HL-60 (cell line): ENCODE results near the gene RBMX.
A peak's percentile ranks its signal among the peaks of the same experiment; 100 is the strongest.

ENCODE experiments used
- DNase-seq, 2 experiments: peaks; one replicate each; pipeline ENCODE4 v3.0.0-alpha.2; 2010 to 2020; ENCODE audit warnings: low read depth in 1 of 2, low spot score in 1 of 2
- H3K27ac ChIP-seq: fragments of 250-450 bp; sonication (Bioruptor Pico); replicated peaks from 2 replicates; pipeline ENCODE4 v1.5.1; 2020; ENCODE audit warnings: mild to moderate bottlenecking, moderate library complexity
- H3K27me3 ChIP-seq: fragments of 250-450 bp; sonication (Bioruptor Pico); 2 replicates; pipeline ENCODE4 v1.5.1; 2021; ENCODE audit warnings: mild to moderate bottlenecking, moderate library complexity; ENCODE audit not compliant: insufficient read depth, poor library complexity, severe bottlenecking
- H3K4me3 ChIP-seq: replicated peaks from 2 replicates; pipeline ENCODE4 v1.5.1; 2011; ENCODE audit warnings: mild to moderate bottlenecking, control low read depth, low read length; ENCODE audit not compliant: insufficient read depth
- GABPA ChIP-seq: IDR thresholded peaks from 2 replicates; pipeline ENCODE4 v1.6.1; 2012; ENCODE audit warnings: low read depth
- POLR2AphosphoS5 ChIP-seq: IDR thresholded peaks from 2 replicates; pipeline ENCODE4 v1.6.1; 2012; ENCODE audit warnings: low read depth
- SPI1 ChIP-seq: IDR thresholded peaks from 2 replicates; pipeline ENCODE4 v1.6.1; 2012; ENCODE audit warnings: low read depth, mild to moderate bottlenecking, borderline replicate concordance
- TF ChIP-seq, protein P1 (sequence below): IDR thresholded peaks from one replicate; pipeline ENCODE4 v1.5.1; 2011; ENCODE audit warnings: low read length, control low read depth, inconsistent platforms; ENCODE audit not compliant: insufficient read depth
- TF ChIP-seq, protein P2 (sequence below): IDR thresholded peaks from 2 replicates; pipeline ENCODE4 v1.6.1; 2012; ENCODE audit warnings: low read depth; ENCODE audit not compliant: insufficient replicate concordance

RBMX gene

DNA sequence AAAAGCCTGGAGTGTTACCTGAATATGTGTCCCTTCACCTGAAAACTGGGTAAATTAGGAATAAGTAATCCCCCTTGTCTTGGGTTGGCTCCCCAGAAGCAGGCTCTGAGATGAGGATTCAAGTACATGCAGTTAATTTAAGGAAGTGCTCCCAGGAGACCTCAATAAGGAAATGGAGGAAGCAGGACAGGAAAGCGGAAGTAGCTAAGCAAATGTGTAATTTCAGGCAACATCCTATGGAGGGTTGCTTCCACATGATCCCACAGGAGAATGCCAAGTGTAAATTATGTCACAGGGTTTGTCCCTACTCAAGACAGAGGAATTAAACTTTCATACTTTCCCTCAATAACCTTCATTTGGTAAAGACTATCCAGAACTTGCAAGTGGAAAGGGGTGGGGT is 51.7 kb downstream of the RBMX start:
- Histone ChIP-seq H3K4me3 (no peak overlapping the region), H3K27me3 (no peaks in the 10 kb centered on the region), H3K27ac (0 out of 2 replicates have a peak overlapping the region, but pooled peaks have one; percentile 3)
- peak; percentile 38 to 56 for DNase-seq
- TF ChIP-seq SPI1 = peak; percentile 96
- TF ChIP-seq GABPA = no peak
- TF ChIP-seq, protein P1, sequence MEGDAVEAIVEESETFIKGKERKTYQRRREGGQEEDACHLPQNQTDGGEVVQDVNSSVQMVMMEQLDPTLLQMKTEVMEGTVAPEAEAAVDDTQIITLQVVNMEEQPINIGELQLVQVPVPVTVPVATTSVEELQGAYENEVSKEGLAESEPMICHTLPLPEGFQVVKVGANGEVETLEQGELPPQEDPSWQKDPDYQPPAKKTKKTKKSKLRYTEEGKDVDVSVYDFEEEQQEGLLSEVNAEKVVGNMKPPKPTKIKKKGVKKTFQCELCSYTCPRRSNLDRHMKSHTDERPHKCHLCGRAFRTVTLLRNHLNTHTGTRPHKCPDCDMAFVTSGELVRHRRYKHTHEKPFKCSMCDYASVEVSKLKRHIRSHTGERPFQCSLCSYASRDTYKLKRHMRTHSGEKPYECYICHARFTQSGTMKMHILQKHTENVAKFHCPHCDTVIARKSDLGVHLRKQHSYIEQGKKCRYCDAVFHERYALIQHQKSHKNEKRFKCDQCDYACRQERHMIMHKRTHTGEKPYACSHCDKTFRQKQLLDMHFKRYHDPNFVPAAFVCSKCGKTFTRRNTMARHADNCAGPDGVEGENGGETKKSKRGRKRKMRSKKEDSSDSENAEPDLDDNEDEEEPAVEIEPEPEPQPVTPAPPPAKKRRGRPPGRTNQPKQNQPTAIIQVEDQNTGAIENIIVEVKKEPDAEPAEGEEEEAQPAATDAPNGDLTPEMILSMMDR = no peak
- TF ChIP-seq, protein P2, sequence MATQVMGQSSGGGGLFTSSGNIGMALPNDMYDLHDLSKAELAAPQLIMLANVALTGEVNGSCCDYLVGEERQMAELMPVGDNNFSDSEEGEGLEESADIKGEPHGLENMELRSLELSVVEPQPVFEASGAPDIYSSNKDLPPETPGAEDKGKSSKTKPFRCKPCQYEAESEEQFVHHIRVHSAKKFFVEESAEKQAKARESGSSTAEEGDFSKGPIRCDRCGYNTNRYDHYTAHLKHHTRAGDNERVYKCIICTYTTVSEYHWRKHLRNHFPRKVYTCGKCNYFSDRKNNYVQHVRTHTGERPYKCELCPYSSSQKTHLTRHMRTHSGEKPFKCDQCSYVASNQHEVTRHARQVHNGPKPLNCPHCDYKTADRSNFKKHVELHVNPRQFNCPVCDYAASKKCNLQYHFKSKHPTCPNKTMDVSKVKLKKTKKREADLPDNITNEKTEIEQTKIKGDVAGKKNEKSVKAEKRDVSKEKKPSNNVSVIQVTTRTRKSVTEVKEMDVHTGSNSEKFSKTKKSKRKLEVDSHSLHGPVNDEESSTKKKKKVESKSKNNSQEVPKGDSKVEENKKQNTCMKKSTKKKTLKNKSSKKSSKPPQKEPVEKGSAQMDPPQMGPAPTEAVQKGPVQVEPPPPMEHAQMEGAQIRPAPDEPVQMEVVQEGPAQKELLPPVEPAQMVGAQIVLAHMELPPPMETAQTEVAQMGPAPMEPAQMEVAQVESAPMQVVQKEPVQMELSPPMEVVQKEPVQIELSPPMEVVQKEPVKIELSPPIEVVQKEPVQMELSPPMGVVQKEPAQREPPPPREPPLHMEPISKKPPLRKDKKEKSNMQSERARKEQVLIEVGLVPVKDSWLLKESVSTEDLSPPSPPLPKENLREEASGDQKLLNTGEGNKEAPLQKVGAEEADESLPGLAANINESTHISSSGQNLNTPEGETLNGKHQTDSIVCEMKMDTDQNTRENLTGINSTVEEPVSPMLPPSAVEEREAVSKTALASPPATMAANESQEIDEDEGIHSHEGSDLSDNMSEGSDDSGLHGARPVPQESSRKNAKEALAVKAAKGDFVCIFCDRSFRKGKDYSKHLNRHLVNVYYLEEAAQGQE = no peak
- no peak for TF ChIP-seq POLR2AphosphoS5

DNA sequence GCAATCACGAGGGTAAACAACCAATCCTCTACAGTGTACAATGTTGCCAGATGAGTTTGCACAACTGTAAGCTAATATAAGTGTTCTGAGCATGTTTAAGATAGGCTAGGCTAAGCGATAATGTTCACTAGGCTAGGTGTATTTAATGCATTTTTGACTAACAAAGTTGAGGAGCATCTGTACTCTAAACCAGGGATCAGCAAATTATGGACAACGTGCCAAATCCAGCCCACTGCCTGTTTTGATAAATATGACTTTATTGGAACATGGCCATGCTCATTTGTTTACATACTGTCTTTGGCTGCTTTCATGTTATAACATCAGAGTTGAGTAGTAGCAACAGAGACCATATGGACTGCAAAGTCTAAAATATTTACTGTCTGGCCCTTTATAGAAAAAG is 53.5 kb downstream of the RBMX start:
- no peak overlapping the region for H3K4me3 ChIP-seq
- DNase-seq = no peak
- TF ChIP-seq POLR2AphosphoS5 = no peak
- TF ChIP-seq, protein P1 = no peak
- TF ChIP-seq GABPA = no peak
- TF ChIP-seq SPI1 = no peak
- H3K27me3 ChIP-seq = no peaks in the 10 kb centered on the region
- H3K27ac ChIP-seq = no peak overlapping the region

GRCh38 chrX:136825771-136826170 is 54.8 kb downstream of the RBMX start:
- TF ChIP-seq SPI1 (no peak), POLR2AphosphoS5 (no peak), GABPA (no peak)
- TF ChIP-seq, protein P1 = no peak
- TF ChIP-seq, protein P2 = no peak
- Histone ChIP-seq H3K4me3 (no peak overlapping the region), H3K27ac (no peak overlapping the region), H3K27me3 (no peaks in the 10 kb centered on the region)
- DNase-seq = peak in 1 of 2 experiments; percentile 41
